NCI-H82 (cell line): ENCODE results near the gene ACSF3.

Experiments used
- DNase-seq: peaks from one replicate; lab custom pipeline; 2025; lab: John Stamatoyannopoulos, UW

Gene ACSF3

GRCh38 chr16:89201439-89202377 lies 108.1 kb downstream of the ACSF3 start:
- DNase-seq, result peak; percentile 88

- DNase-seq, result no peak
Observed at GRCh38 chr16:89202422-89203215, 109.0 kb downstream of the ACSF3 start.
